Left forelimb (tissue), 1 donor: ENCODE results near the gene LDLRAD4.
A peak's percentile ranks its signal among the peaks of the same experiment; 100 is the strongest.
"Not testable (repeated sequence)": the region's sequence is repeated elsewhere in the genome, so short reads cannot be mapped to it uniquely, and the experiment has no call there.

Experiments used
- DNase-seq: peaks from one replicate; pipeline ENCODE4 v3.0.0-alpha.2; 2018; ENCODE audit warnings: low spot score

The LDLRAD4 gene

GRCh38 chr18:13336841-13337240, 118.3 kb downstream of the LDLRAD4 start:
- DNase-seq: no peak

DNA sequence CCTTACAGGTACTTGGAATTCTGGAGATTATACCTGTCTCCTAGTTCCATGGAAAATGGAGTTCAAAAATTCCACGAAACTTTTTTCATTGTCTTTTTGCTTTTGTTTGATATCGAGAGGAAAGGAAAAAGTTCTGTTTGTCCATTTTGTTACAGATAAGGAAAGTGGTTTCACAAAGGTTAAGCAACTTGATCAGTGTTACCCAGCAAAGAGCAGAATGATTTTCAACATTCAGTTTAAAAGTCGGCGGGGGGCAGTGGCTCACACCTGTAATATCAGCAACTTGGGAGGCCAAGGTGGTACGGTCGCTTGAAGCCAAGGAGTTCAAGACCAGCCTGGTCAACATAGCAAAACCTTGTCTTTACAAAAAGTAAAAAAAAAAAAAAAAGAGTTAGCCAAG, 118.8 kb downstream of the LDLRAD4 start:
- DNase-seq: no peak

- DNase-seq: no peak
Measured at GRCh38 chr18:13338318-13338717, 119.8 kb downstream of the LDLRAD4 start.

GRCh38 chr18:13339653-13340052, 121.1 kb downstream of the LDLRAD4 start:
- DNase-seq: no peak

GRCh38 chr18:13346449-13346848, 127.9 kb downstream of the LDLRAD4 start:
- DNase-seq: not testable (repeated sequence)

DNA sequence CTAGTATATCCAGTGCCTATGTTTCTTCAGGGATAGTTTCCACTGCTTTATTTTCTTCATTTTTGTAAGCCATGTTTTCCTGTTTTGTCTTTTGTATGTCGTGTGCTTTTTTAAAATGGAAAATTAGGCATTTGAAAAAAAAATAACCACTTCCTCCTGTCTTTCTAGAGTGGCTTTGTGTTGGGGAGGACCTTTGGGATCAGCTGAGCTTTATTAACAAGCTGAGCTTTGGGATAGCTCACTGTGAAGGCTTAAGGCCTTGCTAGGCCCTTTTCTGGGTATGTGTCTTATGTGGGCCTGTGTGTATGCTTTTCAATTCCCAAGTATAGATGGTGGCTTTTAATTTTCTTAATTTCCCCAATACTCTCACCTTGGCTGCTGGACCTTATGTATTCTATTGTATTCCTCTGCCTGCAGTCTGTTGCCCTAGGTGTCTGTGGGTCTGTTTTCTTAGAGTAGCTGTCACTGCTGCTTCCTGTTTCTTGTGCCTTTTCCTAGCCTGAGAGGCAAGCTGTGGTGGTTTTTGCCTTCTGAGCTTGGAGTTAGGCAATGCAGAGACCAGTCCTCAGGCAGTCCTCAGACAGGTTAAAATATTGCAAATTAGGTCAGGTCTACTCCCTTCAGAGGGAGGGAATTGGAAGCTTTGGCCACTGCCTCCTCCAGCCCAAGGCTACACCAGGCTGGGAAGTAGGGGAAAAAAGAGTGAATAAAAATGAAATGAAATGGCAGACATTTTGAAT, 134.7 kb downstream of the LDLRAD4 start:
- DNase-seq: no peak

DNA sequence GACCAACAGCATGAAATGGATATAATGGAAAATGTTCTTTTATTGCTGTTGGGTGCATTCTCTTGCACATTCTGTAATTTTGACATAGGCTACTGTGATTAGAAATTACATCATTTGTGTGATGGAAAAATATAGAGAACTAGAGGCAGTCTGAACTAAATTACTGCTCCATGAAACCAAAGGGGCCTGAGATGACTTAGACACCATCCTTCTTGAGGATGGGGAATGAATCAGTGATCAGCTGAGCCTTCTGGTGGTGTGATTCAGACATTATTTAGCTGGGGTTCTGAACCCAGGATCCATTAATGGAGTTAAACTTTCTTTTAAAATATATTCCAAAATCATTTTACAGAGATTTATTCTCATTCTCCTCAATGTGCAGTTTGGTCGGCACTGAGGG, 135.8 kb downstream of the LDLRAD4 start:
- no peak for DNase-seq

DNA sequence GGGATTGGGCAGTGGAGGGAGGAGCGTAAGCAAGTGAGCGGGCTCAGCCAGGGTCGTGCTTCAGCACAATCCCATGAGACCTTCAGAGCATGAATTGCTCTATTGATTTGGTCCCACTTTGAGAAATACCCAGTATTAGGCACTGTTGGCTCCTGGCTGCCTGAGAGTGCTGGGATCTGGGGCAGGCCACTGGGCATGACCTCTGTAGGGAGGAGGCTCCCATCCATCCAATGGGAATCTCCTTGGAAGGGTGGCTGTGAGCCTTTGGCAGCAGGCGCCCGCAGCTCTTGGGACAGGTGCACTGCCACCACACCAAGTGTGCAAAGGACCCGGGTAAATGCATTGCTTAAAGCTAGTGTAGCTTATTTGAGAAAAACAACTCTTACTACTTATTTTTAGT, 137.5 kb downstream of the LDLRAD4 start:
- no peak for DNase-seq

- DNase-seq: no peak
Measured at GRCh38 chr18:13357289-13357688, 138.7 kb downstream of the LDLRAD4 start.

DNA sequence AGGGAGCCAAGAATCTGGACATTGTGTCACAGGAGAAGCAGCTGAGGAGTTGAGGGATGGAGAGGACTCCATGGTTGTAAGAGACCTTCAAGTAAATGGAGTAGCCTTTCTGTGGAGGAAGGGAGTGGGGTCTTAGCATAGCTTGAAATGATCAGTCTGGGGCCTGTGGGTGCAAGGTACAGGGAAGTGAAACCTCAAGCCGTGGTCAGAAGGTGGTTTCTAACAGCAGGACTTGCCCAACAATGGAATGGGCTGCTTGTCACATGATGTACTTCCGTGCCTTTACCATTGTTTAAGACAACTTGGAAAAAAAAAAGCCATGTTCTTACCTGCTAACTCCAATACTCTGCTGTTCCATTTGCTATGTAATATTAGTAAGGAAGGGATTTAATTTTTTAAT, 140.7 kb downstream of the LDLRAD4 start:
- DNase-seq: no peak

- DNase-seq: no peak
Measured at GRCh38 chr18:13361431-13361830, 142.9 kb downstream of the LDLRAD4 start.

DNA sequence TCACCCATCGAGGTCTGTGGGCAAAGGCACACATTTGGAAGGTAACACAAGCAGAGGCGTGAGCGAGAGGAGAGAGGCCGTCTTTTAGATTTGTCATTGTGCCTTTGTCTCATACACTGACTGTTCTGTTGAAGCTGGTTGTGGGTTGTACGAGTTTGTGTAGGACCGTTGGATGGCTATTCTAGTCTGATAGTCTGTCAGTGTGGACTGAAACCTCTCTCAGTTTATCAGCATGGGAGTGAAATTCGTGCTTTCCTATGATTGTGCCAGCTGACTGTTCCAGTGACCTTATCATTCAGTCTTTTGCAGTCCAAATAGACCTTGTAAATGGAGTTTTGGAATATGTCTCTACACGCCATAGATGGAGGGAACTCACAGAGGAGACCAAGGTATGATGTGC, 143.5 kb downstream of the LDLRAD4 start:
- no peak for DNase-seq

DNA sequence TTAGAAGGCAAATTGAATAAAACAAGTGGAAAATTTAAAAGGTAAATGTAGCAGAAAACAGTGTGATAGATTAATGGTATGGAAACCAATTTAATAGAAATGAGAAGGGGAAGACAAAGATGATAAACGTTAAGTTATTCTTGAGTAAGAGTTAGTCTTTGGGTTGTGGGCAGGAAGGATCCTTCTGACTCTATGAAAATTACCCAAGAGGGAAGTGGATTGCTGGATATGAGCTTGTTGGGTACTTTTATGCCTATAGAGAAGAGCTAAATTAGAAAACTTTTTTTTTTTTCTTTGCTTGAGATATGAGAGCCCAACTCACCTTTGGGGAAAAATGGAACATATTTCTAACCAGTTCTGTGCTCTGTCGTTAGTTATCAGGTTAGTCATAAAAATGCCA, 144.0 kb downstream of the LDLRAD4 start:
- DNase-seq: no peak

DNA sequence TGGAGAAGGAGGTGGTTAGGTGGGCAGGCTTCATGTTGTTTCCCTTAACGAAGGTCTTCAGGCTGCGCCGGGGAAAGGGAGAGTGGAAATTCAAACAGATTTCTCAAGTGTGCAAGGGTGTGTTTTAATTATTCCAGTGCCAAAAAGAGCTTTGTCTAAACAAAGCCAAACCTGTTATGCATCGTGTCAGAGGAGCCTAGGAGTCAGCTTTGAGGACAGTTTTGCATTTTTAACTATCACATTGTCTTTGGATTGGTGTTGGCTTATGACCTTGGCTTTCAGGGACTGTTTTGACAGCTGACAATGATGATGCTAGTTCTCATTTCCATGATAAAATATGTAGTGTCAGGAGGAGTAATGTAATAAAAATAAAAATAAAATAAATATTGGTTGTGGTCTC, 144.8 kb downstream of the LDLRAD4 start:
- no peak for DNase-seq

GRCh38 chr18:13364721-13365205, 146.2 kb downstream of the LDLRAD4 start:
- DNase-seq: peak; percentile 42

DNA sequence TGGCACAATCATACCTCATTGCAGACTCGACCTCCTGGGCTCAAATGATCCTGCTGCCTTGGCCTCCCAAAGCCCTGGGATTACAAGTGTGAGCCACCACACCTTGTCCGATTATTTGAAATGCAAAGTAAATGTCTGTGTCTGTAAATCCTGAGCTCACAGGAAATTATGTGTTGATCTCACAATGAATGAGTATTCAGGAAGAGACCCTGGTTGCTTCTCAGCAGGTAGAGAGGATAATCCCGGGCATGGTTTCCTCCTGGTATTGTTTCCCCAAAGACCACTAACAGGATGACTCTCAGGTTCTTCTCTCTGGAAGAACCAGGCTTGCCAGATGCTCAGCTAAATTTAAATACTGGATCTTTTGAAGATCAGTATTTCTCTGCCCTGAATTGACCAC, 147.6 kb downstream of the LDLRAD4 start:
- no peak for DNase-seq

DNA sequence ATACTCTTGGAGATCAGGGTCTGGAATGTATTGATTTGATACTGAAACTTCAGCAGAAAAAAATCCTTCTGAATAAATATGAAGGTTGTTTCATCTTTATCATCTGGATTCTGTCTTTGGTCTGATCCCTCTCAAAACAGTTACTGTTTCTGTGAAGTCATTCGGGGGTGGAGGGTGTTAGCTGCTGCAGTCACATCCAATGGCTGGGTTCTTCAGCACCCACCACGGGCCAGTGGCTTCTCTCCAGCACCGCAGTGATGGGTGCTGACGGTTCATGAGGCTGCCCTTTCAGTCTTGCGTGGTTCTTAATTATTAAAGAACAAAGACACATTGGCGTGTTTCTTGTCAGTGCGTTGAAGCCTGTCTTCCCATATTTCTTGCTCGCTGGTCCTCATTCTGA, 148.0 kb downstream of the LDLRAD4 start:
- DNase-seq: no peak

GRCh38 chr18:13366962-13367892, 148.7 kb downstream of the LDLRAD4 start:
- DNase-seq: peak; percentile 60

GRCh38 chr18:13368080-13368813, 149.7 kb downstream of the LDLRAD4 start:
- DNase-seq: peak; percentile 34

DNA sequence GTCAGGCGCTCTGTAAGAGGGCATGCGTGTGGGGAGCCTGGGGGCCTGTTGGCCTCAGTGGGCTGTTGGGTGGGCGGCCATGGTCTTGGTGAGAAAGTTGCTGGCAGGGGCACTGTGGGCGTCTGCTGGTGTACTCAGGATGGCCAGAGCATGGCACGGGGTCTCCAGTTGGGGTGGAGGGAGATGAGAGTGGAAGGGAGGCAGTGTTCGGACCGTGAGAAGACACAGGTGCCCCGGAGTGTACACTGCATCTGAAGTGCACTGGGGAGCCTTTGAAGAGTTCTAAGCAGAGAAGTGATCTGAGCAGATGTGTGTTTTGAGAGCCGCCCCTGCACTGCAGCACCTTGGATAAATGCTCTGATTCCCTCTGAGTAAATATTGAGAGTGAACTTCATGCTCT, 150.8 kb downstream of the LDLRAD4 start:
- DNase-seq: no peak

DNA sequence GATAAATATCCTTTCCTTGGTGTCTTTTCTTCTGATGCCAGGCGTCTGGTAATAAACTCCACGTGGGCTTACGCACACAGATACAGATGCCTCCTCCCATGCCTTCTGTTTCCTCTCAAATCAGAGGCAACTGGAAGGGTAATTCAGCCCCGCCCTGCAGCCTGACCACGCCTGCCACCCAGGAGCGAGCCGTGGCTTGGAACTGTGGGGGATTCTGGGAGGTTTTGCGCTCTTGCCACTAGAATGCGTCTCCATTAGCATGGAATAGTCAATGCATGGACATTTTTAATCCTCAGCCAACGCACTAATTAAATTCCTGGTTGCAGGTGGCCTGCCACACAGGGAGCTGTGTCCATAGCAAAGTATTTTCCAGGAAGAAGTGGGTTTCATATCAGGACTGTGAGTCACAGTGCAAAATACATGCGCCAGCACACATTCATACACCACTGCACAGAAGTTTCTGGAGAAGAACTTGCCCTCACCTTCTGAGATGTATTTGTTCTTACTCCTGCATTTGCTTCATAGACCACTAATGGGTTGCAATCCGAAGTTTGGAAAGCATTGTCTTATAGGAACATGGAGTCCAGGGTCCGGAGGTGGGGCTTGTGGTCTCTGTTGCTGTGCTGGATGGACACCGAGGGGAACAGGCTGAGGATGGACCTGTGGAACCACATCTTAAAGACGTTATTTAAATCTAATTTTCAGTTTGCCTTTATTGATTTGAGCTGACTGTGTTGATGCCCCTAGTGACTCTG, 151.4 kb downstream of the LDLRAD4 start:
- DNase-seq: peak; percentile 41
